GM18498 (cell line): ENCODE measurements around the gene ENOX1.
A peak's percentile ranks its signal among the peaks of the same experiment; 100 is the strongest.

Experiments
- ATAC-seq: cut with Tn5 transposase; IDR thresholded peaks from one replicate; pipeline ENCODE4 v1.9.1; 2021; ENCODE audit warnings: mild to moderate bottlenecking, moderate library complexity; ENCODE audit not compliant: unreplicated experiment

The ENOX1 gene

GRCh38 chr13:43401361-43401760 is 385.4 kb downstream of the ENOX1 start:
- ATAC-seq = no peak

GRCh38 chr13:43397111-43397510 is 389.7 kb downstream of the ENOX1 start:
- no peak for ATAC-seq

GRCh38 chr13:43391036-43391435 is 395.7 kb downstream of the ENOX1 start:
- peak; percentile 5 for ATAC-seq

- peak; percentile 65 for ATAC-seq
These were observed 396.2 kb downstream of the ENOX1 start for GRCh38 chr13:43390619-43391018.

- ATAC-seq = peak; percentile 7
These were observed 396.8 kb downstream of the ENOX1 start for GRCh38 chr13:43389983-43390382.

GRCh38 chr13:43389573-43389972 is 397.2 kb downstream of the ENOX1 start:
- ATAC-seq = no peak

GRCh38 chr13:43388282-43389034 is 398.3 kb downstream of the ENOX1 start:
- ATAC-seq = peak; percentile 46

GRCh38 chr13:43387880-43388279 is 398.9 kb downstream of the ENOX1 start:
- ATAC-seq = no peak

GRCh38 chr13:43383498-43384165 is 403.1 kb downstream of the ENOX1 start:
- no peak for ATAC-seq

GRCh38 chr13:43379738-43380137 is 407.0 kb downstream of the ENOX1 start:
- ATAC-seq = no peak

- ATAC-seq = no peak
These were observed 408.8 kb downstream of the ENOX1 start for GRCh38 chr13:43377973-43378372.

GRCh38 chr13:43377149-43377548 is 409.6 kb downstream of the ENOX1 start:
- ATAC-seq = no peak

GRCh38 chr13:43376596-43376995 is 410.2 kb downstream of the ENOX1 start:
- no peak for ATAC-seq

GRCh38 chr13:43375797-43376465 is 410.8 kb downstream of the ENOX1 start:
- no peak for ATAC-seq

- ATAC-seq = no peak
These were observed 412.2 kb downstream of the ENOX1 start for GRCh38 chr13:43374621-43375020.

GRCh38 chr13:43373400-43373799 is 413.4 kb downstream of the ENOX1 start:
- no peak for ATAC-seq

- ATAC-seq = no peak
These were observed 415.9 kb downstream of the ENOX1 start for GRCh38 chr13:43370842-43371241.

- no peak for ATAC-seq
These were observed 417.5 kb downstream of the ENOX1 start for GRCh38 chr13:43369319-43369718.

- ATAC-seq = no peak
These were observed 418.8 kb downstream of the ENOX1 start for GRCh38 chr13:43368003-43368402.

GRCh38 chr13:43365039-43365344 is 421.8 kb downstream of the ENOX1 start:
- ATAC-seq = no peak

GRCh38 chr13:43364210-43365038 is 422.3 kb downstream of the ENOX1 start:
- ATAC-seq = no peak
